Upper lobe of left lung (tissue), 6 donors: ENCODE data around the gene TMEM217. TPM values are rescaled to one million over a fixed set of nuclear protein-coding genes. Genes with fewer than 3 reads are reported as not detected.

Experiments used
- ATAC-seq, 2 donors: fragments of 200-7000 bp; cut with Tn5 transposase; one replicate each; pipeline ENCODE4 v1.9.1; 2022; ENCODE audit warnings: mild to moderate bottlenecking in 2 of 2, moderate library complexity in 2 of 2; ENCODE audit not compliant: low FRiP score in 2 of 2
- DNase-seq, 2 donors: peaks; one replicate each; pipeline ENCODE4 v3.0.0-alpha.2; 2019 to 2020
- H3K27ac ChIP-seq, 4 donors: fragments of 200-600 bp; sonication (generic); one replicate each; pipeline ENCODE4 v1.5.1; 2016 to 2019
- H3K27me3 ChIP-seq, 4 donors: fragments of 200-600 bp; sonication (generic); one replicate each; pipeline ENCODE4 v1.5.1; 2017 to 2019
- H3K36me3 ChIP-seq, 4 donors: fragments of 200-600 bp; sonication (generic); one replicate each; pipeline ENCODE4 v1.5.1; 2016 to 2019
- H3K4me1 ChIP-seq, 4 donors: fragments of 200-600 bp; sonication (generic); one replicate each; pipeline ENCODE4 v1.5.1; 2018 to 2019
- H3K4me3 ChIP-seq, 4 donors: fragments of 200-600 bp; sonication (generic); one replicate each; pipeline ENCODE4 v1.5.1; 2017 to 2019; ENCODE audit warnings: mild to moderate bottlenecking in 2 of 4, moderate library complexity in 1 of 4
- H3K9me3 ChIP-seq, 4 donors: fragments of 200-600 bp; sonication (generic); one replicate each; pipeline ENCODE4 v1.5.1; 2018 to 2019
- CTCF ChIP-seq, 6 experiments: fragments of 450-650 bp in 4 of 6; fragments of 200-600 bp in 2 of 6; sonication (generic) in 2 of 6; IDR thresholded peaks; one replicate each; pipeline ENCODE4 v1.5.1; 2016 to 2019; ENCODE audit warnings: antibody characterized with exemption in 6 of 6
- EP300 ChIP-seq, 4 donors: sonication (generic); formaldehyde crosslinking; IDR thresholded peaks; one replicate each; pipeline ENCODE4 v1.5.1; 2017; ENCODE audit warnings: antibody characterized with exemption in 4 of 4, control low read depth in 2 of 4
- POLR2A ChIP-seq, 4 donors: fragments of 450-650 bp; IDR thresholded peaks; one replicate each; pipeline ENCODE4 v1.5.1; 2016 to 2017; ENCODE audit warnings: antibody characterized with exemption in 4 of 4, mild to moderate bottlenecking in 2 of 4
- POLR2AphosphoS5 ChIP-seq, 2 donors: sonication (generic); formaldehyde crosslinking; IDR thresholded peaks; one replicate each; pipeline ENCODE4 v1.5.1; 2017; ENCODE audit warnings: antibody characterized with exemption in 2 of 2
- WGBS, 2 donors: methylation state at CpG; one replicate each; pipeline ENCODE4 v1.1.5; 2017 to 2018; 5-methylcytosine and 5-hydroxymethylcytosine counted together
- total RNA-seq, 6 donors: library from RNA; depleted of rRNA in 4 of 6; stranded (reverse); fragments of >200 nt in 4 of 6; gene quantifications; one replicate each; pipeline versions ENCODE4 v1.1.0 to v1.2.1, GENCODE V29; 2016 to 2021
- donor health status: DM: no; HTN: no; CAD: no; lungs with moderate emphysema.
- donor health status: DM: no; HTN: yes; CAD: no; lungs with severe emphysema.

TMEM217 gene
- total RNA-seq, 6 donors from 2014 or later = 0.67 to 3.4 (median 1.1) TPM

- peaks cover 15 to 32% (median 20%) of the 10 kb centered on the region in 4 donors for H3K4me1 ChIP-seq
- H3K27ac ChIP-seq = no peak overlapping the region
- 76 to 78% methylated on average over 8 of the region's 8 CpGs for WGBS, 2 donors
- TF ChIP-seq POLR2A (IDR thresholded peaks at IDR 0.05) = no peak
- TF ChIP-seq CTCF (IDR thresholded peaks at IDR 0.05) = no peak
- TF ChIP-seq EP300 (IDR thresholded peaks at IDR 0.05) = no peak
- TF ChIP-seq POLR2AphosphoS5 (IDR thresholded peaks at IDR 0.05) = no peak
- no peak overlapping the region for H3K4me3 ChIP-seq
- H3K36me3 ChIP-seq = no peaks in the 10 kb centered on the region
- no peaks in the 10 kb centered on the region for H3K9me3 ChIP-seq
- DNase-seq (no peak), ATAC-seq (no peak)
- no peaks in the 10 kb centered on the region for H3K27me3 ChIP-seq
These were observed 4.6 kb upstream of the TMEM217 start for GRCh38 chr6:37262446-37263026.

DNA sequence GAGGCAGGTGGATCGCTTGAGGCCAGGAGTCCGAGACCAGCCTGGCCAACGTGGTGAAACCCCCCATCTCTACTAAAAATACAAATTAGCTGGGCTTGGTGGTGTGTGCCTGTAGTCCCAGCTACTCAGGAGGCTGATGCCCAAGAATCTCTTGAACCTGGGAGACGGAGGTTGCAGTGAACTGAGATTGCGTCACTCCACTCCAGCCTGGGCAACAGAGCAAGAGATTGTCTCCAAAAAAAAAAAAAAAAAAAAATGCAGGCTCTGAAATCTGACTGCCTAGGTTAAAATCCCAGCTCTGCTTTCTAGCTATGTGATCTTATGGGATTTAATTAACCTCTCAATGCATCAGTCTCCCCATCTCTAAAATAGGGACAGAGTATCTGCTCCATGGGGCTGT is 3.3 kb upstream of the TMEM217 start:
- Histone ChIP-seq H3K9me3 (no peaks in the 10 kb centered on the region), H3K27me3 (no peaks in the 10 kb centered on the region), H3K4me1 (peaks cover 15 to 36% (median 22%) of the 10 kb centered on the region in 4 donors), H3K27ac (no peak overlapping the region), H3K4me3 (no peak overlapping the region), H3K36me3 (no peaks in the 10 kb centered on the region)
- WGBS, 2 donors = 84 to 88% methylated on average over 5 of the region's 5 CpGs
- no peak for TF ChIP-seq POLR2AphosphoS5 (IDR thresholded peaks at IDR 0.05)
- TF ChIP-seq CTCF (IDR thresholded peaks at IDR 0.05) = no peak
- no peak for TF ChIP-seq POLR2A (IDR thresholded peaks at IDR 0.05)
- no peak for TF ChIP-seq EP300 (IDR thresholded peaks at IDR 0.05)
- DNase-seq (peak in 1 of 2 donors; percentile 57), ATAC-seq (no peak)

- H3K36me3 ChIP-seq = no peaks in the 10 kb centered on the region
- DNase-seq (no peak), ATAC-seq (no peak)
- H3K27ac ChIP-seq = no peak overlapping the region
- no peak overlapping the region for H3K4me3 ChIP-seq
- TF ChIP-seq EP300 (IDR thresholded peaks at IDR 0.05) = no peak
- TF ChIP-seq POLR2A (IDR thresholded peaks at IDR 0.05) = no peak
- no peak for TF ChIP-seq POLR2AphosphoS5 (IDR thresholded peaks at IDR 0.05)
- TF ChIP-seq CTCF (IDR thresholded peaks at IDR 0.05) = no peak
- H3K4me1 ChIP-seq = peaks cover 15 to 36% (median 22%) of the 10 kb centered on the region in 4 donors
- H3K9me3 ChIP-seq = no peaks in the 10 kb centered on the region
- 95 to 100% methylated on average over 1 of the region's 1 CpG for WGBS, 2 donors
- H3K27me3 ChIP-seq = no peaks in the 10 kb centered on the region
These were observed 2.5 kb upstream of the TMEM217 start for GRCh38 chr6:37260444-37260843.

DNA sequence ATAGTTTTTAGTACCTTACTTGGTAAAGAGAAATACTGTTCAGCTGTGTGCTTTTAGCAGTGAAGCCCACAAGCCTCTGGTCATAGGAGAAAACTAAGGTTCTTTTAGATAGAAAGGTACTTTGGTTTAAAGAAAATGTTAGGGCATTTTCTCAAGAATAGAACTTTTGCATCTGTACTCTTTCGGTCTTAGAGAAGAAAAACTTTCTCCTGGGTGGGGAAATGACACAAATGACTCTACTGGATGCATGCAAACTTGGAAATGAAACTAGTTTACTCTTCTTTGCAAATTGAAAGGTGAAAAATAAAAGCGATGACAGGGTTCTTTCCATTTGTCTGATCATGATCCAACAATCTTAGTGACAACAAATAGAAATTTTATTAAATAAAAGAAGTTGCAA is 2.1 kb upstream of the TMEM217 start:
- ATAC-seq = no peak
- no peaks in the 10 kb centered on the region for H3K27me3 ChIP-seq
- H3K36me3 ChIP-seq = no peaks in the 10 kb centered on the region
- WGBS, 2 donors = 70 to 72% methylated on average over 2 of the region's 2 CpGs
- peaks cover 15 to 36% (median 22%) of the 10 kb centered on the region in 4 donors for H3K4me1 ChIP-seq
- no peak overlapping the region for H3K27ac ChIP-seq
- no peak for DNase-seq
- no peak overlapping the region for H3K4me3 ChIP-seq
- no peaks in the 10 kb centered on the region for H3K9me3 ChIP-seq
- TF ChIP-seq POLR2A (IDR thresholded peaks at IDR 0.05) = no peak
- no peak for TF ChIP-seq POLR2AphosphoS5 (IDR thresholded peaks at IDR 0.05)
- no peak for TF ChIP-seq EP300 (IDR thresholded peaks at IDR 0.05)
- TF ChIP-seq CTCF (IDR thresholded peaks at IDR 0.05) = no peak

DNA sequence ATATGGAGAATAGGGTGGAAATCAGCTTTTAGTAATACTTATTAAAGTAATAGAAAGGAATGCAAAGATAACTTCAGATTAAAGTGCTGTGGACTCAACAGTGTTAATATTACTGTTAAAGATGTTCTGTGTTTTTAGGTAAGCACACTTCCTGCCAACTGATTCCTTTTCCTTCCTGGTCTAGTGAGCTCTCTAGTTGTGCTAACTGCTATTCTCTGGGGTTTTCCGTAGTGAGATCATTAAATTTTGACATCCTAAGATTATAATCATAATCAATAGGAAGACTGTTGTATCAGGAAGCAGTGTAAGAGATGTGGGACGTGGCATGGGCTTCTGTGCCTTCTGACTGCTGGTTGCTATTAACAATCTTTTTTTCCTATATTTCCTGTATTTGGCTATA is 1.2 kb upstream of the TMEM217 start:
- Histone ChIP-seq H3K9me3 (no peaks in the 10 kb centered on the region), H3K4me1 (peaks cover 15 to 36% (median 22%) of the 10 kb centered on the region in 4 donors), H3K36me3 (no peaks in the 10 kb centered on the region), H3K4me3 (peak overlapping the region in 1 of 4 donors; percentile 80), H3K27me3 (no peaks in the 10 kb centered on the region), H3K27ac (no peak overlapping the region)
- DNase-seq (no peak), ATAC-seq (no peak)
- TF ChIP-seq CTCF (IDR thresholded peaks at IDR 0.05) (no peak), POLR2AphosphoS5 (IDR thresholded peaks at IDR 0.05) (no peak), EP300 (IDR thresholded peaks at IDR 0.05) (no peak), POLR2A (IDR thresholded peaks at IDR 0.05) (no peak)
- WGBS, 2 donors = 25 to 33% methylated on average over 2 of the region's 2 CpGs
